ENCODE data around the gene HPS4. TPM values are rescaled to one million over a fixed set of nuclear protein-coding genes. Genes with fewer than 3 reads are reported as not detected.

HPS4 gene
- total RNA-seq, 2 donors from 2014 or later = 28.3 to 42.5 TPM

- ATAC-seq (no peak), DNase-seq (no peak)
- WGBS, 2 donors = 87 to 88% methylated on average over 6 of the region's 6 CpGs
- no peak overlapping the region for H3K27ac ChIP-seq
- no peak for TF ChIP-seq POLR2A (IDR thresholded peaks at IDR 0.05)
- TF ChIP-seq, protein P1, sequence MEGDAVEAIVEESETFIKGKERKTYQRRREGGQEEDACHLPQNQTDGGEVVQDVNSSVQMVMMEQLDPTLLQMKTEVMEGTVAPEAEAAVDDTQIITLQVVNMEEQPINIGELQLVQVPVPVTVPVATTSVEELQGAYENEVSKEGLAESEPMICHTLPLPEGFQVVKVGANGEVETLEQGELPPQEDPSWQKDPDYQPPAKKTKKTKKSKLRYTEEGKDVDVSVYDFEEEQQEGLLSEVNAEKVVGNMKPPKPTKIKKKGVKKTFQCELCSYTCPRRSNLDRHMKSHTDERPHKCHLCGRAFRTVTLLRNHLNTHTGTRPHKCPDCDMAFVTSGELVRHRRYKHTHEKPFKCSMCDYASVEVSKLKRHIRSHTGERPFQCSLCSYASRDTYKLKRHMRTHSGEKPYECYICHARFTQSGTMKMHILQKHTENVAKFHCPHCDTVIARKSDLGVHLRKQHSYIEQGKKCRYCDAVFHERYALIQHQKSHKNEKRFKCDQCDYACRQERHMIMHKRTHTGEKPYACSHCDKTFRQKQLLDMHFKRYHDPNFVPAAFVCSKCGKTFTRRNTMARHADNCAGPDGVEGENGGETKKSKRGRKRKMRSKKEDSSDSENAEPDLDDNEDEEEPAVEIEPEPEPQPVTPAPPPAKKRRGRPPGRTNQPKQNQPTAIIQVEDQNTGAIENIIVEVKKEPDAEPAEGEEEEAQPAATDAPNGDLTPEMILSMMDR (IDR thresholded peaks at IDR 0.05) = no peak
- no peak overlapping the region for H3K4me3 ChIP-seq
- no peaks in the 10 kb centered on the region for H3K9me3 ChIP-seq
- no peaks in the 10 kb centered on the region for H3K4me1 ChIP-seq
- intact Hi-C loops (cut with DNase I) = no loop called here
- peaks cover 0 to 14% of the 10 kb centered on the region in 2 donors for H3K36me3 ChIP-seq (replicated peaks in 1 of 2; ENCODE audit: insufficient read depth in 1 of 2, low read depth in 2 of 2)
- H3K27me3 ChIP-seq = no peaks in the 10 kb centered on the region
Measured at GRCh38 chr22:26448941-26449340, 34.6 kb downstream of the HPS4 start.

- WGBS, 2 donors = 72 to 78% methylated on average over 5 of the region's 5 CpGs
- no peaks in the 10 kb centered on the region for H3K27me3 ChIP-seq
- H3K36me3 ChIP-seq (replicated peaks in 1 of 2; ENCODE audit: insufficient read depth in 1 of 2, low read depth in 2 of 2) = peaks cover 0 to 13% of the 10 kb centered on the region in 2 donors
- no peak overlapping the region for H3K27ac ChIP-seq
- H3K4me1 ChIP-seq = no peaks in the 10 kb centered on the region
- intact Hi-C loops (cut with DNase I) = no loop called here
- TF ChIP-seq, protein P1 (IDR thresholded peaks at IDR 0.05) = no peak
- TF ChIP-seq POLR2A (IDR thresholded peaks at IDR 0.05) = no peak
- no peak for ATAC-seq
- H3K4me3 ChIP-seq = no peak overlapping the region
- no peak for DNase-seq
- H3K9me3 ChIP-seq = no peaks in the 10 kb centered on the region
Measured at GRCh38 chr22:26448334-26448733, 35.2 kb downstream of the HPS4 start.

GRCh38 chr22:26447584-26448329 lies 35.8 kb downstream of the HPS4 start:
- TF ChIP-seq, protein P1 (IDR thresholded peaks at IDR 0.05) = no peak
- no peak for TF ChIP-seq POLR2A (IDR thresholded peaks at IDR 0.05)
- Histone ChIP-seq H3K27me3 (no peaks in the 10 kb centered on the region), H3K4me3 (no peak overlapping the region), H3K4me1 (no peaks in the 10 kb centered on the region), H3K27ac (no peak overlapping the region), H3K36me3 (replicated peaks in 1 of 2; ENCODE audit: insufficient read depth in 1 of 2, low read depth in 2 of 2) (peaks cover 0 to 13% of the 10 kb centered on the region in 2 donors), H3K9me3 (no peaks in the 10 kb centered on the region)
- WGBS, 2 donors = 76 to 77% methylated on average over 15 of the region's 15 CpGs
- no peak for DNase-seq
- ATAC-seq = no peak
- intact Hi-C loops (cut with DNase I) = no loop called here

DNA sequence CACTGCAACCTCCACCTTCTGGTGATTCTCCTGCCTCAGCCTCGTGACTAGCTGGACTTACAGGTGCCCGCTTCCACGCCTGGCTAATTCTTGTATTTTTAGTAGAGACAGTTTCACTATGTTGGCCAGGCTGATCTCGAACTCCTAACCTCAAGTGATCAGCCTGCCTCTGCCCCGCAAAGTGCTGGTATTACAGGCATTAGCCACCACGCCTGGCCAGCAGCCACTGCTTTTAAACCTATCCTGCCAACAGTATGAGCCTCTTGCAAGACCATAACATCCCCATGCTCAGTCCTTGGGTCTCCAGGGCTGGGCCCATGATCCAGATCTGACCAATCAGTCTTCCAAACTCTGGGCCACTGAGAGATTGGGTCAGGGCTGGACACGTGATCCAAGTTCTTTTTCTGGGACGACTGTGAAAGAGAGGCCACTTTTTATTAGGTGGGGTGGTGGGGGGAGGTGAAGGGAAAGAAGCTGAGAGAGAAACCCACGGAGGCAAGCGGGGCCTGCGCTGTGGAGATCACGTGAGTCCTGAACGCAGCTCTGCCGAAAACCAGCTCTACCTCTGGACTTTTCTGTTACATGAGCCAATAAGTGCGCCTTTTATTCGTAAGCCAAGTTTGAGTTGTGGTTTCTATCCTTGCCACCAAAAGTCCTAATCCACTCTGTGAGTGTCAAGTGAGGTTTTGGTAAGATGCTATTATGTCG lies 36.6 kb downstream of the HPS4 start:
- WGBS, 2 donors = 86 to 87% methylated on average over 17 of the region's 17 CpGs
- H3K4me1 ChIP-seq = no peaks in the 10 kb centered on the region
- no peak for ATAC-seq
- no peaks in the 10 kb centered on the region for H3K9me3 ChIP-seq
- DNase-seq = no peak
- intact Hi-C loops (cut with DNase I) = no loop called here
- H3K4me3 ChIP-seq = no peak overlapping the region
- no peaks in the 10 kb centered on the region for H3K27me3 ChIP-seq
- H3K36me3 ChIP-seq (replicated peaks in 1 of 2; ENCODE audit: insufficient read depth in 1 of 2, low read depth in 2 of 2) = peaks cover 0 to 9% of the 10 kb centered on the region in 2 donors
- TF ChIP-seq, protein P1 (IDR thresholded peaks at IDR 0.05) = no peak
- TF ChIP-seq POLR2A (IDR thresholded peaks at IDR 0.05) = no peak
- H3K27ac ChIP-seq = no peak overlapping the region

Measured in body of pancreas (tissue), 4 donors.